ENCODE measurements around the gene ACKR2.

GRCh38 chr3:42914771-42915515 is 105.7 kb downstream of the ACKR2 start:
- TF ChIP-seq POLR2A (IDR thresholded peaks at IDR 0.05) = no peak
- TF ChIP-seq, protein P1, sequence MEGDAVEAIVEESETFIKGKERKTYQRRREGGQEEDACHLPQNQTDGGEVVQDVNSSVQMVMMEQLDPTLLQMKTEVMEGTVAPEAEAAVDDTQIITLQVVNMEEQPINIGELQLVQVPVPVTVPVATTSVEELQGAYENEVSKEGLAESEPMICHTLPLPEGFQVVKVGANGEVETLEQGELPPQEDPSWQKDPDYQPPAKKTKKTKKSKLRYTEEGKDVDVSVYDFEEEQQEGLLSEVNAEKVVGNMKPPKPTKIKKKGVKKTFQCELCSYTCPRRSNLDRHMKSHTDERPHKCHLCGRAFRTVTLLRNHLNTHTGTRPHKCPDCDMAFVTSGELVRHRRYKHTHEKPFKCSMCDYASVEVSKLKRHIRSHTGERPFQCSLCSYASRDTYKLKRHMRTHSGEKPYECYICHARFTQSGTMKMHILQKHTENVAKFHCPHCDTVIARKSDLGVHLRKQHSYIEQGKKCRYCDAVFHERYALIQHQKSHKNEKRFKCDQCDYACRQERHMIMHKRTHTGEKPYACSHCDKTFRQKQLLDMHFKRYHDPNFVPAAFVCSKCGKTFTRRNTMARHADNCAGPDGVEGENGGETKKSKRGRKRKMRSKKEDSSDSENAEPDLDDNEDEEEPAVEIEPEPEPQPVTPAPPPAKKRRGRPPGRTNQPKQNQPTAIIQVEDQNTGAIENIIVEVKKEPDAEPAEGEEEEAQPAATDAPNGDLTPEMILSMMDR (IDR thresholded peaks at IDR 0.05) = no peak
- TF ChIP-seq POLR2AphosphoS5 (IDR thresholded peaks at IDR 0.05; ENCODE audit: insufficient read depth in 1 of 2, low read depth in 1 of 2) = no peak
